ENCODE measurements around the gene PARP16.

DNA sequence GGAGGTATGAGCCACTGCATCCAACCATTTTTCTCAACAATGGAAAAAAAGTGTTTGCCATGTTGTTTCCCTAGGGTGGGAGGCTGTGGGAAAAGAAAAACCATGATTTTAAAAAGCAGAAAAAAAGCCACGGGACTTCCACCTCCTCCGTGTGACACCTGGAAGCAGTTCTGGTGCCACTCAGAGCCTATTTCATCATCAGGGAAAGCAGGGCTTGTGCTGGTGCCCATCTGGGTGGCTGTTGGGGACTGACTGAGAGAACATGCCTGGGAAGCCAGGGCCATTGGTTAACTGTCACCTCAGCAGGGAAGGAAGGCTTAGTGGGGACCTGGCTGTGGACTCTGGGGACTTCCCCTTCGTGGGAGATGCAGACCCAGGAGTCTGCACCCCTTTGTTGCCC, 25.1 kb upstream of the PARP16 start:
- TF ChIP-seq, protein P1, sequence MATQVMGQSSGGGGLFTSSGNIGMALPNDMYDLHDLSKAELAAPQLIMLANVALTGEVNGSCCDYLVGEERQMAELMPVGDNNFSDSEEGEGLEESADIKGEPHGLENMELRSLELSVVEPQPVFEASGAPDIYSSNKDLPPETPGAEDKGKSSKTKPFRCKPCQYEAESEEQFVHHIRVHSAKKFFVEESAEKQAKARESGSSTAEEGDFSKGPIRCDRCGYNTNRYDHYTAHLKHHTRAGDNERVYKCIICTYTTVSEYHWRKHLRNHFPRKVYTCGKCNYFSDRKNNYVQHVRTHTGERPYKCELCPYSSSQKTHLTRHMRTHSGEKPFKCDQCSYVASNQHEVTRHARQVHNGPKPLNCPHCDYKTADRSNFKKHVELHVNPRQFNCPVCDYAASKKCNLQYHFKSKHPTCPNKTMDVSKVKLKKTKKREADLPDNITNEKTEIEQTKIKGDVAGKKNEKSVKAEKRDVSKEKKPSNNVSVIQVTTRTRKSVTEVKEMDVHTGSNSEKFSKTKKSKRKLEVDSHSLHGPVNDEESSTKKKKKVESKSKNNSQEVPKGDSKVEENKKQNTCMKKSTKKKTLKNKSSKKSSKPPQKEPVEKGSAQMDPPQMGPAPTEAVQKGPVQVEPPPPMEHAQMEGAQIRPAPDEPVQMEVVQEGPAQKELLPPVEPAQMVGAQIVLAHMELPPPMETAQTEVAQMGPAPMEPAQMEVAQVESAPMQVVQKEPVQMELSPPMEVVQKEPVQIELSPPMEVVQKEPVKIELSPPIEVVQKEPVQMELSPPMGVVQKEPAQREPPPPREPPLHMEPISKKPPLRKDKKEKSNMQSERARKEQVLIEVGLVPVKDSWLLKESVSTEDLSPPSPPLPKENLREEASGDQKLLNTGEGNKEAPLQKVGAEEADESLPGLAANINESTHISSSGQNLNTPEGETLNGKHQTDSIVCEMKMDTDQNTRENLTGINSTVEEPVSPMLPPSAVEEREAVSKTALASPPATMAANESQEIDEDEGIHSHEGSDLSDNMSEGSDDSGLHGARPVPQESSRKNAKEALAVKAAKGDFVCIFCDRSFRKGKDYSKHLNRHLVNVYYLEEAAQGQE (IDR thresholded peaks at IDR 0.05; ENCODE audit: unreplicated experiment) = no peak
- TF ChIP-seq, protein P2, sequence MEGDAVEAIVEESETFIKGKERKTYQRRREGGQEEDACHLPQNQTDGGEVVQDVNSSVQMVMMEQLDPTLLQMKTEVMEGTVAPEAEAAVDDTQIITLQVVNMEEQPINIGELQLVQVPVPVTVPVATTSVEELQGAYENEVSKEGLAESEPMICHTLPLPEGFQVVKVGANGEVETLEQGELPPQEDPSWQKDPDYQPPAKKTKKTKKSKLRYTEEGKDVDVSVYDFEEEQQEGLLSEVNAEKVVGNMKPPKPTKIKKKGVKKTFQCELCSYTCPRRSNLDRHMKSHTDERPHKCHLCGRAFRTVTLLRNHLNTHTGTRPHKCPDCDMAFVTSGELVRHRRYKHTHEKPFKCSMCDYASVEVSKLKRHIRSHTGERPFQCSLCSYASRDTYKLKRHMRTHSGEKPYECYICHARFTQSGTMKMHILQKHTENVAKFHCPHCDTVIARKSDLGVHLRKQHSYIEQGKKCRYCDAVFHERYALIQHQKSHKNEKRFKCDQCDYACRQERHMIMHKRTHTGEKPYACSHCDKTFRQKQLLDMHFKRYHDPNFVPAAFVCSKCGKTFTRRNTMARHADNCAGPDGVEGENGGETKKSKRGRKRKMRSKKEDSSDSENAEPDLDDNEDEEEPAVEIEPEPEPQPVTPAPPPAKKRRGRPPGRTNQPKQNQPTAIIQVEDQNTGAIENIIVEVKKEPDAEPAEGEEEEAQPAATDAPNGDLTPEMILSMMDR (conservative IDR thresholded peaks at IDR 0.05; ENCODE audit: low read depth in 2 of 2) = no peak
- TF ChIP-seq POLR2AphosphoS5 (IDR thresholded peaks at IDR 0.05; ENCODE audit: low read depth) = no peak
- TF ChIP-seq EZH2phosphoT487 (IDR thresholded peaks at IDR 0.05; ENCODE audit: unreplicated experiment) = no peak
- TF ChIP-seq EZH2 (IDR thresholded peaks at IDR 0.05; ENCODE audit: low read depth, unreplicated experiment) = no peak
